ENCODE results near the gene WASF3.

The WASF3 gene

GRCh38 chr13:26560456-26560855 lies 3.0 kb downstream of the WASF3 start:
- no peak for FAIRE-seq

DNA sequence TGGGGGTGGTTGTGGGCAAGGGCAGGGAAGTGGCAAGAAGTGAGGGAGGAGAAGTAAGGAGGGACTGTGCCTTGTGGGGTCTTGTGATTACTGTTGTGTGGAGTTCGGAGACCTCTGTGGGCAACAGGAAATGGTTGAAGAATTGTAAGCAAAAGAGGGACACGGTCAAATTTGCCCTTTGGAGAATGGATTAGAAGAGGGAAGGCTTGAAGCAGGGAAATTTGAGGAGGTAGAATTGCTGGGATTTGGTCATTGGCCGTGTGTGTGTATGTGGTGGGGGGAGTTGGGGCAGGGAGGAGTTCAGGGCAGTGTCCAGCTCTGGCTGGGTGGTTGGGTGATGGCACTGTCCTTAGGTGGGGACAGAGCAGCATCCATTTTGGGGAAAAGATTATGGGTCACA lies 3.6 kb downstream of the WASF3 start:
- no peak for FAIRE-seq
- TF ChIP-seq POLR2A (IDR thresholded peaks at IDR 0.05; ENCODE audit: low read depth, low read length) (no peak), SPI1 (IDR thresholded peaks at IDR 0.05; ENCODE audit: low read depth, low read length) (no peak), PAX5 (IDR thresholded peaks at IDR 0.05; ENCODE audit: insufficient read depth, low read length, severe bottlenecking) (no peak), POLR2AphosphoS5 (IDR thresholded peaks at IDR 0.05; ENCODE audit: low read depth, low read length) (no peak), POU2F2 (IDR thresholded peaks at IDR 0.05; ENCODE audit: low read depth, low read length) (no peak), TAF1 (IDR thresholded peaks at IDR 0.05; ENCODE audit: low read depth, low read length) (no peak)
- no peak for DNase-seq (ENCODE audit: insufficient read length, low spot score)

More at GRCh38 chr13:26560456-26560855, 3.0 kb downstream of the WASF3 start:
- no peak for TF ChIP-seq POLR2AphosphoS5 (IDR thresholded peaks at IDR 0.05; ENCODE audit: low read depth, low read length)
- no peak for TF ChIP-seq POU2F2 (IDR thresholded peaks at IDR 0.05; ENCODE audit: low read depth, low read length)
- TF ChIP-seq POLR2A (IDR thresholded peaks at IDR 0.05; ENCODE audit: low read depth, low read length): no peak
- no peak for TF ChIP-seq PAX5 (IDR thresholded peaks at IDR 0.05; ENCODE audit: insufficient read depth, low read length, severe bottlenecking)
- TF ChIP-seq TAF1 (IDR thresholded peaks at IDR 0.05; ENCODE audit: low read depth, low read length): no peak
- no peak for TF ChIP-seq SPI1 (IDR thresholded peaks at IDR 0.05; ENCODE audit: low read depth, low read length)
- no peak for DNase-seq (ENCODE audit: insufficient read length, low spot score)

GRCh38 chr13:26561651-26562511 lies 4.4 kb downstream of the WASF3 start:
- no peak for TF ChIP-seq POLR2A (IDR thresholded peaks at IDR 0.05; ENCODE audit: low read depth, low read length)
- FAIRE-seq: no peak
- DNase-seq (ENCODE audit: insufficient read length, low spot score): no peak

- TF ChIP-seq SPI1 (IDR thresholded peaks at IDR 0.05; ENCODE audit: low read depth, low read length) (no peak), TAF1 (IDR thresholded peaks at IDR 0.05; ENCODE audit: low read depth, low read length) (no peak), POLR2A (IDR thresholded peaks at IDR 0.05; ENCODE audit: low read depth, low read length) (no peak), PAX5 (IDR thresholded peaks at IDR 0.05; ENCODE audit: insufficient read depth, low read length, severe bottlenecking) (no peak), POU2F2 (IDR thresholded peaks at IDR 0.05; ENCODE audit: low read depth, low read length) (no peak), POLR2AphosphoS5 (IDR thresholded peaks at IDR 0.05; ENCODE audit: low read depth, low read length) (no peak)
- no peak for DNase-seq (ENCODE audit: insufficient read length, low spot score)
- FAIRE-seq: no peak
Observed at GRCh38 chr13:26562512-26562890, 5.0 kb downstream of the WASF3 start.

- TF ChIP-seq TAF1 (IDR thresholded peaks at IDR 0.05; ENCODE audit: low read depth, low read length) (no peak), POLR2AphosphoS5 (IDR thresholded peaks at IDR 0.05; ENCODE audit: low read depth, low read length) (no peak), POLR2A (IDR thresholded peaks at IDR 0.05; ENCODE audit: low read depth, low read length) (no peak), PAX5 (IDR thresholded peaks at IDR 0.05; ENCODE audit: insufficient read depth, low read length, severe bottlenecking) (no peak), POU2F2 (IDR thresholded peaks at IDR 0.05; ENCODE audit: low read depth, low read length) (no peak), SPI1 (IDR thresholded peaks at IDR 0.05; ENCODE audit: low read depth, low read length) (no peak)
- DNase-seq (ENCODE audit: insufficient read length, low spot score): no peak
- FAIRE-seq: no peak
Observed at GRCh38 chr13:26563713-26564112, 6.2 kb downstream of the WASF3 start.

- FAIRE-seq (no peak), DNase-seq (ENCODE audit: insufficient read length, low spot score) (no peak)
- TF ChIP-seq PAX5 (IDR thresholded peaks at IDR 0.05; ENCODE audit: insufficient read depth, low read length, severe bottlenecking) (no peak), POU2F2 (IDR thresholded peaks at IDR 0.05; ENCODE audit: low read depth, low read length) (no peak), TAF1 (IDR thresholded peaks at IDR 0.05; ENCODE audit: low read depth, low read length) (no peak), SPI1 (IDR thresholded peaks at IDR 0.05; ENCODE audit: low read depth, low read length) (no peak), POLR2A (IDR thresholded peaks at IDR 0.05; ENCODE audit: low read depth, low read length) (no peak), POLR2AphosphoS5 (IDR thresholded peaks at IDR 0.05; ENCODE audit: low read depth, low read length) (no peak)
Observed at GRCh38 chr13:26568132-26568815, 10.8 kb downstream of the WASF3 start.

DNA sequence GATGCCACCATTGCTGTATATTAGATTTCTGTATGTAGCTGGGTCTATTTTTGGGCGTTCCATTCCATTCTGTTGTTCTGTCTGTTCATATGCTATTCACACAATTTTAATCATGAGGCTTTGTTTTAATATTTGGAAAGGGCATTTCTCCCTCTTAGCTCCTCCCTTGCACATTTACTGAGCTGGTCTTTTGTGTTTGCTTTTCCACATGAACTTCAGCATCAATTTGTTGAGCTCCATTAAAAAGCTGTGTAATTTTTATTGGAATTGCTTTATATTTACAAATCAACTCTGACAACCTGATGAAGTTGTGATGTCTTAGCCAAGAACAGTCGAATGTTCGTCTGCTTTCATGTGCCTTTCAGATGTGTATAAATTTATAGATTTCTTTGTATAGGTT lies 14.0 kb downstream of the WASF3 start:
- FAIRE-seq (no peak), DNase-seq (ENCODE audit: insufficient read length, low spot score) (no peak)
- no peak for TF ChIP-seq POLR2A (IDR thresholded peaks at IDR 0.05; ENCODE audit: low read depth, low read length)
- no peak for TF ChIP-seq POLR2AphosphoS5 (IDR thresholded peaks at IDR 0.05; ENCODE audit: low read depth, low read length)
- TF ChIP-seq SPI1 (IDR thresholded peaks at IDR 0.05; ENCODE audit: low read depth, low read length): no peak
- no peak for TF ChIP-seq PAX5 (IDR thresholded peaks at IDR 0.05; ENCODE audit: insufficient read depth, low read length, severe bottlenecking)
- TF ChIP-seq TAF1 (IDR thresholded peaks at IDR 0.05; ENCODE audit: low read depth, low read length): no peak
- TF ChIP-seq POU2F2 (IDR thresholded peaks at IDR 0.05; ENCODE audit: low read depth, low read length): no peak

- DNase-seq (ENCODE audit: insufficient read length, low spot score) (no peak), FAIRE-seq (no peak)
- TF ChIP-seq POU2F2 (IDR thresholded peaks at IDR 0.05; ENCODE audit: low read depth, low read length) (no peak), TAF1 (IDR thresholded peaks at IDR 0.05; ENCODE audit: low read depth, low read length) (no peak), POLR2A (IDR thresholded peaks at IDR 0.05; ENCODE audit: low read depth, low read length) (no peak), SPI1 (IDR thresholded peaks at IDR 0.05; ENCODE audit: low read depth, low read length) (no peak), PAX5 (IDR thresholded peaks at IDR 0.05; ENCODE audit: insufficient read depth, low read length, severe bottlenecking) (no peak), POLR2AphosphoS5 (IDR thresholded peaks at IDR 0.05; ENCODE audit: low read depth, low read length) (no peak)
Observed at GRCh38 chr13:26575244-26575643, 17.8 kb downstream of the WASF3 start.

DNA sequence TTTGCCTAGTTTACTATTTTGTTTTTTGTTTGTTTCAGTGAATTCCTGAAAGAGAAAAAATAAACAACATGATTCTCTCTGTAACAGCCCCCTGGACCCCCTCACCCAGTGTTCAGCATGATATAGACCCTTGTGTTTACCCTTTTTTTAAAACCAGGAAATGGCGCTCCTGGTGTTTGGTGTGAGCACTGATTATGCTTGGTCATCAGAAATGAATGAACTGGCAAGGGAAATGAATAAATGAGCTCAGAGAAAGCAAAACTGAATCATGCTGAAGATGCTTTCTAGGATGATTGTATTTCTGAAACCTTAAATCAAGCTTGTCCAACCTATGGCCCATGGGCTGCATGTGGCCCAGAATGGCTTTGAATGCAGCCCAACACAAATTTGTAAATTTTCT lies 22.1 kb downstream of the WASF3 start:
- no peak for DNase-seq (ENCODE audit: insufficient read length, low spot score)
- TF ChIP-seq POU2F2 (IDR thresholded peaks at IDR 0.05; ENCODE audit: low read depth, low read length) (no peak), PAX5 (IDR thresholded peaks at IDR 0.05; ENCODE audit: insufficient read depth, low read length, severe bottlenecking) (no peak), TAF1 (IDR thresholded peaks at IDR 0.05; ENCODE audit: low read depth, low read length) (no peak), POLR2A (IDR thresholded peaks at IDR 0.05; ENCODE audit: low read depth, low read length) (no peak), SPI1 (IDR thresholded peaks at IDR 0.05; ENCODE audit: low read depth, low read length) (no peak), POLR2AphosphoS5 (IDR thresholded peaks at IDR 0.05; ENCODE audit: low read depth, low read length) (no peak)
- FAIRE-seq: no peak
